BLaER1 treated with 17β-estradiol and CSF1 and Interleukin-3, amounts not matched to agents 10 nM and 100 nM (cell line): Measurements from ENCODE around the gene ZNF747.

Experiments used
- H3K27ac ChIP-seq, 11 experiments: shearing (Covaris generic); formaldehyde crosslinking; 2 replicates each; pipeline ENCODE4 v1.8.1; 2022
- H3K27me3 ChIP-seq, 11 experiments: shearing (Covaris generic); formaldehyde crosslinking; 2 replicates each; pipeline ENCODE4 v1.8.1; 2022
- H3K36me3 ChIP-seq, 11 experiments: shearing (Covaris generic); formaldehyde crosslinking; 2 replicates each; pipeline ENCODE4 v1.8.1; 2022
- H3K4me1 ChIP-seq, 10 experiments: shearing (Covaris generic); formaldehyde crosslinking; 2 replicates each; pipeline ENCODE4 v1.8.1; 2022
- H3K4me2 ChIP-seq, 11 experiments: shearing (Covaris generic); formaldehyde crosslinking; 2 replicates each; pipeline ENCODE4 v1.8.1; 2022
- H3K4me3 ChIP-seq, 10 experiments: shearing (Covaris generic); formaldehyde crosslinking; 2 replicates each; pipeline ENCODE4 v1.8.1; 2022
- H3K9ac ChIP-seq, 11 experiments: shearing (Covaris generic); formaldehyde crosslinking; 2 replicates each; pipeline ENCODE4 v1.8.1; 2022
- H3K9me3 ChIP-seq, 11 experiments: shearing (Covaris generic); formaldehyde crosslinking; replicated peaks in 1 of 11; 2 replicates each; pipeline ENCODE4 v1.8.1; 2022
- H4K20me1 ChIP-seq, 11 experiments: shearing (Covaris generic); formaldehyde crosslinking; 2 replicates each; pipeline ENCODE4 v1.8.1; 2022
- Cebpa-rat ChIP-seq, 11 experiments: shearing (Covaris generic); IDR thresholded peaks; 2 replicates each; pipeline ENCODE4 v1.8.1; 2022

Gene ZNF747

DNA sequence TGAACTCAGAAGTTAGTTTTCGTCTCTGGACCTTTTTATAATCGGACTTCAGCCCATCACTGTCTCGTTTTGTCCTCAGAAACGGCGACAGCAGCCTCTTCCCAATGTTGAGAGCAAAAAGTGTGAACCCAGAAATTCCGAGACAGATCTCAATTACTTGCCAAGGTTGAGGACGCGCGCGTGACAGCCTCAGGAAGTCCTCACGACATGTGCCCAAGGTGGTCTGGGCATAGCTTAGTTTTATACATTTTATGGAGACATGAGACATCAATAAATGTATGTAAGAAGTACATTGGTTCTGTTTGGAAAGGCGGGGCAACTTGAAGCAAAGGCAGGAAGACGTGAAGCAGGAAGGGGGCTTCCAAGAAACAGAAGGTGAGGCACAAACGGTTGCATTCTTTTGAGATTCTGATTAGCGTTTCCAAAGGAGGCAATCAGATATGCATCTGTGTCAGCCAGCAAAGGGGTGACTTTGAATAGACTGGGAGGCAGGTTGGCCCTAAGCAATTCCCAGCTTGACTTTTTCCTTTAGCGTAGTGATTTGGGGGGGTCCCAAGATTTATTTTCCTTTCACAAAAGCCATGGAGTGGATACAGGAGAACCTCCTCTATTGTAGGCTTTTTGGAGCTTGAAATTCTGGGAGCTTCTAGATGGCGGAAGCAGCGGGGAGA is 583 bp upstream of the ZNF747 start:
- Histone ChIP-seq H4K20me1 (no peaks in the 10 kb centered on the region), H3K4me3 (peak overlapping the region; percentile 65 to 89 (median 75)), H3K27me3 (no peaks in the 10 kb centered on the region), H3K4me1 (peaks cover 31 to 54% (median 47%) of the 10 kb centered on the region in 10 experiments), H3K27ac (peak overlapping the region; percentile 88 to 97 (median 93)), H3K9ac (peak overlapping the region; percentile 84 to 97 (median 92)), H3K36me3 (peaks cover 20 to 34% (median 27%) of the 10 kb centered on the region in 11 experiments), H3K4me2 (peak overlapping the region; percentile 83 to 97 (median 93)), H3K9me3 (no peaks in the 10 kb centered on the region)
- no peak for TF ChIP-seq Cebpa-rat (IDR thresholded peaks at IDR 0.05)

DNA sequence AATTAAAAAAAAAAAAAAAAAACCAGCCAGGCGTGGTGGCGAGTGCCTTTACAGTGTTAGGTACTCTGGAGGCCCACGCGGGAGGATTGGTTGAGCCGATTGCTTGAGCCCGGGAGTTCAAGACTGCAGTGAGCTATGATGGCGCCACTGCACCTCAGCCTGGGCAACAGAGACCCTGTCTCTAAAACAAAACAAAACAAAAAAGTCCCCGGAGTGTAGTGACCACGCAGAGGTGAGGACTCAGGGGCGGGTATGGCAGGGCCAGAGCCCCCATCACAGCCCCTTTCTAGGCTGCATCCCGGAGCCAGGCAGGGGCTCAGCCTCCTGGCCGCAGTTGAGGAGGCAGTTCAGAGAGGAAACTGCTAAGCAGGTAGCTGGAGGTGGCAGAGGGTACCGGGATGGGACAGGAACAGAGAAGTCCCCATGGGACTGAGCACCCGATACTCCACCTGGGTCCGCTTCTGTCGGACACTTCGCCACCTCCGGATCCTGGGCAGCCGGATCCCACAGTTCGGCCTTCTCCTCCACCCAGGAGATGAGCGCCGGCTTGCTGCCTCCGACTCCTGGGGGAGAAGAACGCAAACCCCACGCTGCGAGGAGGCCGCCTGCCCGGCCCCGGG is 800 bp downstream of the ZNF747 start:
- Histone ChIP-seq H3K9me3 (no peaks in the 10 kb centered on the region), H3K27ac (peak overlapping the region; percentile 88 to 97 (median 93)), H3K4me3 (peak overlapping the region; percentile 65 to 89 (median 75)), H3K27me3 (no peaks in the 10 kb centered on the region), H3K9ac (peak overlapping the region; percentile 84 to 97 (median 92)), H4K20me1 (no peaks in the 10 kb centered on the region), H3K36me3 (peaks cover 20 to 30% (median 27%) of the 10 kb centered on the region in 11 experiments), H3K4me1 (peaks cover 37 to 68% (median 55%) of the 10 kb centered on the region in 10 experiments), H3K4me2 (peak overlapping the region; percentile 83 to 97 (median 93))
- TF ChIP-seq Cebpa-rat (IDR thresholded peaks at IDR 0.05) = no peak

DNA sequence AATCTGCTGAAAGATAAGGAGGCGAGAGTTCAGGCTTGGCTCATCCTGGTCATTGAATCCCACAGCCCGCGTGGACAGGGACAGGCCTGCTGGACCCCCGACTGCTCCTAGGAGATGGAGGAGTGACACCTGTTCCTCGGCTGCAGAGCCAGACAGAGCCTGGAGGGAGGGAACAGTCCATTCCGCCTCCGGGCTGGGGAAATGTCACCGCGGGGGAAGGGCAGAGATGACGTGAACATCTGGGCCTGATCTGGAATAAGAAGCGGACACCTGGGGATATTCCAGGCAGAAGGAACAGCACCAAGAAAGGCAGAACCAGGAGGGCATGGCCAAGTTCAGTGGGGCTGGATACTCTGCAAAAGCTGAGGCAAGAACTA is 1.5 kb downstream of the ZNF747 start:
- Histone ChIP-seq H3K27me3 (no peaks in the 10 kb centered on the region), H3K9me3 (no peaks in the 10 kb centered on the region), H3K4me1 (peaks cover 45 to 75% (median 61%) of the 10 kb centered on the region in 10 experiments), H3K4me3 (peak overlapping the region in 6 of 10 experiments; percentile 65 to 89 (median 77); a peak in 7 of 20 replicates), H3K4me2 (peak overlapping the region; percentile 83 to 97 (median 93); a peak in 20 of 22 replicates), H4K20me1 (no peaks in the 10 kb centered on the region), H3K9ac (peak overlapping the region in 6 of 11 experiments; percentile 8 to 97 (median 92); a peak in 10 of 22 replicates), H3K27ac (peak overlapping the region in 1 of 11 experiments; percentile 23; a peak in 2 of 22 replicates), H3K36me3 (peaks cover 20 to 30% (median 27%) of the 10 kb centered on the region in 11 experiments)
- no peak for TF ChIP-seq Cebpa-rat (IDR thresholded peaks at IDR 0.05)

DNA sequence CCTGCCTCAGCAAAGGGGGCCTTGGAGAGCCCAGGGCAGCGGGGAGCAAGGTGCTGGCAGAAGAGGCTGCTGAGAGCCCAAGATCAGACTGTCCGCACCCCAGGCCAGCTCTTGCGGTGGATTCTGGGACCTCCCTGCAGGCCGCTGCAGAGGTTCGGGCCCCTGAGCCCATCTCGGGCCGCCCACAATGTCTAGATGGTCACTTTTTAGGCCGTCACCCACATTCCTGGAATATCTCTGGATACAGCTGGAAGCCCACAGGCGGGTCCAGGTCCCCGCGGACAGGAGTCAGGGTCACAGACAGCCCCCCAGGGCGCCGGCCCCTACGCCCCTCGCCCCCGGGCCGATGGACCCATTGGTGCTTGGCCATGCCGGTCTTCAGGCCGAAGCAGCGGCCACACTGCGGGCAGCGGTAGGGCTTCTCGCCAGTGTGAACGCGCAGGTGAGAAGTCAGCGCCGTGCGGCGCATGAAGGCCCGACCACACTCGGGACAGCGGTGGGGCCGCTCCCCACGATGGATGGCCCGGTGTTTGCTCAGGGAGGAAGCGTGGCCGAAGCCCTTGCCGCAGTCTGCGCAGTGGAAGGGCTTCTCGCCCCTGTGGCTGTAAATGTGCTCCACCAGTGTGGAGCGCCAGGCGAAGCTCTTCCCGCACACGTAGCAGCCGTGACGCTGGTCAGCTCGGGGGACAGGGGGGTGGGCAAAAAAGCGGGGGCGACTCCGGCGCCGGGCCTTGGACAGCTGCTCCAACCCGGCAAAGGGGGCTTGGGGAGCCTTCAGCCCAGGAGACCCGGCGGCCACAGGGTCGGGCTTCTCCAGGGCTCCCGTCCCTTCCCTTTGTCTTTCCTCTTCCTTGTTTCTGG is 2.1 kb downstream of the ZNF747 start:
- H3K4me3 ChIP-seq = no peak overlapping the region
- H3K27ac ChIP-seq = peak overlapping the region in 1 of 11 experiments; percentile 23; a peak in 1 of 22 replicates
- peaks cover 20 to 30% (median 27%) of the 10 kb centered on the region in 11 experiments for H3K36me3 ChIP-seq
- peaks cover 51 to 81% (median 68%) of the 10 kb centered on the region in 10 experiments for H3K4me1 ChIP-seq
- no peaks in the 10 kb centered on the region for H3K9me3 ChIP-seq
- H4K20me1 ChIP-seq = no peaks in the 10 kb centered on the region
- TF ChIP-seq Cebpa-rat (IDR thresholded peaks at IDR 0.05) = no peak
- H3K4me2 ChIP-seq = peak overlapping the region in 9 of 11 experiments; percentile 83 to 96 (median 93); a peak in 11 of 22 replicates
- no peaks in the 10 kb centered on the region for H3K27me3 ChIP-seq
- H3K9ac ChIP-seq = peak overlapping the region in 5 of 11 experiments; percentile 3 to 97 (median 20); a peak in 5 of 22 replicates

DNA sequence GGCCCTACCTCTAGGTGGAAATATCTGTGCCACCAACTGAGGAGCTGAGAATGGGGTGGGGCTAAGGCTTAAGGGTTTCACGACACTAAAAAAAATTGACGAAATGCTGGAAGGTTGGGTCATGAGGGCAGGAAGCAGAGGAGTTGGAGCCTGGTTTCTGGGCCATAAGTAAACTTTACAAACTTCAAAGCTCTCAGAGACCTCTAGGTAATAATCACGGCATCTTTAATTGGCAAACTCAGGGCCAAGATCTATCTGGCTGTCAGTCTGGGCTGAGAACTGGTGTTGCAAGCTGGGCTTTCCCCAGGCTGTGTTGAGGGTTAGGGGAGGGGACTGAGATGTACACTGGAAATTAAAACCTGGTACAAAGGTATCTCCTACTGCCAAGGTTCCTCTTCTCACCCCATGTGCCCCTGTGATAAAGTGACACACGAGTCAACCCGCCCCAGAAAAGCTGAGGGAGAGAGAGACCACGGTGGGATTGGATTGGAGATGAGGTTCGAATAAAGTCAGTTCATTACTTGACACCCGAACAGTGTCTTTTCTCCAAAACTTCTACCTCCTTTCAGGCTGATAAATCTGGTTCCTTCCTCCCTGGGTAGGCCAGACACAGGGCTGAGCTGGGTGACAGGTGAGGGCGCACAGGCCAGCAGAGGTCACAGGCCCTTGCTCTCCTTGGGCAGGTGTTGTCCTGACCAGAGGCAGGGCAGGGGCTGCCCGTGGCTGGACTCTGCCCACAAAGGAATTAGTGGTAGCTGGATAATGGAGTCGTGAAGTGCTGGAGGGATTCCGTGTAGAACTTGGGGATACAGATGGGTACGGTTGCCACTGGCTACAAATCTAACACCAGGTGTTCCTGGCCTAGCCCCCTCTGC is 4.3 kb downstream of the ZNF747 start:
- H3K9me3 ChIP-seq = no peaks in the 10 kb centered on the region
- no peak overlapping the region for H3K4me3 ChIP-seq
- H4K20me1 ChIP-seq = peaks cover 0 to 2% (median 0%) of the 10 kb centered on the region in 11 experiments; a peak in 3 of 22 replicates
- H3K4me1 ChIP-seq = peaks cover 43 to 71% (median 58%) of the 10 kb centered on the region in 10 experiments
- peak overlapping the region in 4 of 11 experiments; percentile 5 to 96 (median 92); a peak in 6 of 22 replicates for H3K4me2 ChIP-seq
- peaks cover 20 to 33% (median 27%) of the 10 kb centered on the region in 11 experiments for H3K36me3 ChIP-seq
- peak overlapping the region in 6 of 11 experiments; percentile 0 to 38 (median 21); a peak in 5 of 22 replicates for H3K9ac ChIP-seq
- H3K27ac ChIP-seq = 0 out of 22 replicates have a peak overlapping the region, but pooled peaks of 1 of the 11 experiments have one; percentile 2
- H3K27me3 ChIP-seq = no peaks in the 10 kb centered on the region
- no peak for TF ChIP-seq Cebpa-rat (IDR thresholded peaks at IDR 0.05)

DNA sequence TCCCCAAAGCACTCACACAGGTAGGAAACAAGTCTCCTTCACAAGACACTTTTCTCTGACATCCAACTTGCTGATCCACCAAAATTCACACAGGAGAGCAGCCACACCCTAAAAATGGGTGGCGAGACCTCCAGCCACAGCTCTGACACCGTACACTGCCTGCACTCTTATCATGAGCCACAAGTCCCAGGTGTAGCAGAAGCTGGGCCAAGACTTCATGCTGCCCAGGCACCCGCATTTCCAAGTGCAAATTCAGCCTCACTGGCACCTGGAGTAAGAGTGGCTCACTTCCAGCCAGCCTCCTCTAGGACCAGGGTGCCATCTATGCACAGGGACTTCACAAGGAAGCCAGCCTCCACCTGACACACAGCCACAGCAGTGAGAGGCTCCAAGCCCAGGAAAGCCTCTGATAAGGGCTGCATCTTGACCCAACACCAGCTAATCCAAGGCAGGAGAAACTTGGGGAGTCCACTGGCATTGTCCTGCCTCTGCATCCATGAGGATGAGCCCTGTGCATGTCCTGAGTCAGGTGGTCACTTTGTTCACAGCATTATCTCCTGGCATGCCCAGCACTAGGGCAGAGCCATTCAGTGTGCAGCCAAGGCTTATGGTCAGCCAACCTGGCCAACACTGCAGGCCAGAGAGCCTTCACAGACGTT is 5.7 kb downstream of the ZNF747 start:
- TF ChIP-seq Cebpa-rat (IDR thresholded peaks at IDR 0.05) = no peak
- H3K27me3 ChIP-seq = no peaks in the 10 kb centered on the region
- H3K9ac ChIP-seq = peak overlapping the region in 6 of 11 experiments; percentile 62 to 99 (median 97); a peak in 6 of 22 replicates
- H3K4me1 ChIP-seq = peaks cover 51 to 83% (median 69%) of the 10 kb centered on the region in 10 experiments
- H3K4me3 ChIP-seq = no peak overlapping the region
- H3K36me3 ChIP-seq = peaks cover 33 to 46% (median 39%) of the 10 kb centered on the region in 11 experiments
- H3K27ac ChIP-seq = peak overlapping the region in 9 of 11 experiments; percentile 48 to 99 (median 98); a peak in 13 of 22 replicates
- H4K20me1 ChIP-seq = peaks cover 0 to 16% (median 0%) of the 10 kb centered on the region in 11 experiments; a peak in 5 of 22 replicates
- peak overlapping the region; percentile 80 to 97 (median 89); a peak in 21 of 22 replicates for H3K4me2 ChIP-seq
- no peaks in the 10 kb centered on the region for H3K9me3 ChIP-seq

DNA sequence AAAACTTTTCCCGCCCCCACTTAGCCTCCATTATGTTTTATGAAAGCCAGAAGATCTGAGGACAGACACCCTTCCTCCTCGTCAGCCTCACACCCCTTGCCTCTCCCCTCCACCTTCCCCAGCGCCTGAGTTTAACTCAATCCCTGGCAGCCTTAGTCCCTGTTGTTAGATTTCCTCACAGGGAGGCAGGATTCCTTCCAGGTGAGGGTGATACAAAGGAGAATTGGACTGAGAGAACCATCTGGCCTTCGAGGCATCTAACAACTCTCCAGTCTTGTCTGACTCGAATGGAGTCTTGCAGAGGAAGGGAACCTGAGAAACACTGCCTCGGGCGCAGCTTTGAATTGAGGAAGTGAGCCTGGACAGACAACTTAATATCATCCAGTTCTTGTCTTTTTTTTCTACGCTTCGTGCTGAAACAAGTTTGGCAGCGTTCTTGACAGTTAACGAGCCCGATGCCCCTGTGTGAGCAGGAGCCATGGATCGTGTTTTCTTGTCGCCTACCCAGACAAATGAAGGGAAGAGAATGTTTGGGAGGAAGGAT is 7.0 kb downstream of the ZNF747 start:
- Histone ChIP-seq H3K4me2 (peak overlapping the region; percentile 80 to 97 (median 89)), H3K9me3 (no peaks in the 10 kb centered on the region), H3K27ac (peak overlapping the region; percentile 48 to 99 (median 98)), H3K9ac (peak overlapping the region; percentile 62 to 99 (median 97)), H4K20me1 (peaks cover 0 to 29% (median 0%) of the 10 kb centered on the region in 11 experiments; a peak in 9 of 22 replicates), H3K27me3 (no peaks in the 10 kb centered on the region), H3K4me3 (peak overlapping the region; percentile 79 to 95 (median 86); a peak in 19 of 20 replicates), H3K36me3 (peaks cover 29 to 42% (median 35%) of the 10 kb centered on the region in 11 experiments), H3K4me1 (peaks cover 43 to 80% (median 57%) of the 10 kb centered on the region in 10 experiments)
- no peak for TF ChIP-seq Cebpa-rat (IDR thresholded peaks at IDR 0.05)
